ENCODE data around the gene OSBPL2. TPM values are rescaled to one million over a fixed set of nuclear protein-coding genes. Genes with fewer than 3 reads are reported as not detected.
A peak's percentile ranks its signal among the peaks of the same experiment; 100 is the strongest.

OSBPL2 gene
- total RNA-seq, 1 donor from 2014 or later = 25.0 TPM

- TF ChIP-seq CTCF (IDR thresholded peaks at IDR 0.05) = no peak
- DNase-seq (ENCODE audit: low spot score in 2 of 2) = no peak
- peaks cover 18 to 20% of the 10 kb centered on the region in 2 donors for H3K36me3 ChIP-seq
- H3K4me3 ChIP-seq = no peak overlapping the region
- H3K27ac ChIP-seq = no peak overlapping the region
- intact Hi-C loops (cut with DNase I) = no loop called here
- no peaks in the 10 kb centered on the region for H3K27me3 ChIP-seq
- H3K9me3 ChIP-seq = no peaks in the 10 kb centered on the region
- peaks cover 0 to 11% of the 10 kb centered on the region in 2 donors for H3K4me1 ChIP-seq
Measured at GRCh38 chr20:62254021-62254724, 15.9 kb downstream of the OSBPL2 start.

GRCh38 chr20:62255976-62256375 lies 17.7 kb downstream of the OSBPL2 start:
- TF ChIP-seq CTCF (IDR thresholded peaks at IDR 0.05) = no peak
- H3K9me3 ChIP-seq = no peaks in the 10 kb centered on the region
- no peak for DNase-seq (ENCODE audit: low spot score in 2 of 2)
- peaks cover 0 to 4% of the 10 kb centered on the region in 2 donors for H3K4me1 ChIP-seq
- intact Hi-C loops (cut with DNase I) = no loop called here
- H3K36me3 ChIP-seq = peaks cover 34 to 38% of the 10 kb centered on the region in 2 donors
- no peak overlapping the region for H3K27ac ChIP-seq
- no peaks in the 10 kb centered on the region for H3K27me3 ChIP-seq
- no peak overlapping the region for H3K4me3 ChIP-seq

DNA sequence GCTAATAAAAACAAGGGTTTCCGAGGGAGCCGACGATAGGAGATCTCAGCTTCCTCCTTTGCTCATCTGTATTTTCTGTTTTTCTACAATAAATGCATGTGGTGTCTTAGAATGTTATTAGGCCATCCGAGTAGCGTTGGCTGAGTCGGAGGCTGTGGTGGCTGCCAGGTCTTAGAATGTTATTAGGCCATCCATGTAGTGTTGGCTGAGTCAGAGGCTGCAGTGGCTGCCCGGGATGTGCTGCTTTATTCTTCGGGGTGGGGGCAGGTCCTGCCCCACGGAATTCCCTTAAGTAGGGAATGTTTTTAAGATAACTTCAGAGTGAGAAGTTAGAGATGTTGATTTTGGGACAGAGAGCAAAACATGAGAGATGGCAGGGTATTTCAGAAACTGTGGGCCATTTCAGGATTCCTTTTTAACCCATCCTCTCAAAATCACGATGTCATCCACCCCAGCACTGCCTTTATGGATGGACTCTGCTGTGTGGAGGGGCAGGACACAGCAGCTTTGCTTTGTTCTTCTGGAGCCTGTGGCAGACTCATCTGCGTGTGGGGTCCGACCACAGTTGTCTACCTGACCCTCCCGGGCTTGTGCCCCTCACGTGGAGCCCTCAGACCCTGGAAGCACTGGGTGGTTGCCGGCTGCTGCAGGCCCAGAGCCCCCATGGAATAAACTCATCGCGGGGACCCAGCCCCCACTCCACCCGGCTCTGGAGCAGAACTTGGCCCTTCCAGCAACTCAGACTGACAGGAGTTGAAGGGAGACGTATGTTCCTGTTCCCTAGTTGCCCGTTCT lies 20.4 kb downstream of the OSBPL2 start:
- peaks cover 61 to 64% of the 10 kb centered on the region in 2 donors for H3K36me3 ChIP-seq
- H3K4me1 ChIP-seq = peaks cover 0 to 4% of the 10 kb centered on the region in 2 donors
- intact Hi-C loops (cut with DNase I) = no loop called here
- DNase-seq (ENCODE audit: low spot score in 2 of 2) = peak in 1 of 2 donors; percentile 73
- H3K4me3 ChIP-seq = no peak overlapping the region
- H3K9me3 ChIP-seq = no peaks in the 10 kb centered on the region
- H3K27me3 ChIP-seq = no peaks in the 10 kb centered on the region
- no peak overlapping the region for H3K27ac ChIP-seq
- TF ChIP-seq CTCF (IDR thresholded peaks at IDR 0.05) = no peak

DNA sequence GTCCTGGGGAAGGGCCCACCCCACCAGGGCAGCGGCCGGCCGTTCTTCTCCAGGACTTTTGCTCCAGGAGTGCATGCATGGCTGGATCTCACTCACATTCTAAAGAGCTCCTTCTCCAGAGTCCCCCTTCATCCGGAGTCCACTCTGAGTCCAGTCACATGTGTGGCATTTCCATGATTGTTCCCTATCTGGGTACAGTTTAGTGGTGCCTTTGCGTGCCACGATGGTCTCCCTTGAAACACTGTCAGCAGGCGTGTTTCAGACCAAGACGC lies 20.9 kb downstream of the OSBPL2 start:
- no peak for TF ChIP-seq CTCF (IDR thresholded peaks at IDR 0.05)
- Histone ChIP-seq H3K9me3 (no peaks in the 10 kb centered on the region), H3K4me1 (peaks cover 0 to 4% of the 10 kb centered on the region in 2 donors), H3K36me3 (peaks cover 66 to 69% of the 10 kb centered on the region in 2 donors), H3K4me3 (no peak overlapping the region), H3K27me3 (no peaks in the 10 kb centered on the region), H3K27ac (no peak overlapping the region)
- intact Hi-C loops (cut with DNase I) = no loop called here
- no peak for DNase-seq (ENCODE audit: low spot score in 2 of 2)

GRCh38 chr20:62262064-62262463 lies 23.7 kb downstream of the OSBPL2 start:
- no peak for TF ChIP-seq CTCF (IDR thresholded peaks at IDR 0.05)
- Histone ChIP-seq H3K4me3 (no peak overlapping the region), H3K9me3 (no peaks in the 10 kb centered on the region), H3K27me3 (no peaks in the 10 kb centered on the region), H3K36me3 (peaks cover 69 to 82% of the 10 kb centered on the region in 2 donors), H3K4me1 (peaks cover 0 to 4% of the 10 kb centered on the region in 2 donors), H3K27ac (no peak overlapping the region)
- DNase-seq (ENCODE audit: low spot score in 2 of 2) = no peak
- intact Hi-C loops (cut with DNase I) = no loop called here
